WTC11 (cell line): ENCODE results near the gene PDGFRA. TPM values are rescaled to one million over a fixed set of nuclear protein-coding genes. Genes with fewer than 3 reads are reported as not detected.

ENCODE experiments used
- ATAC-seq: fragments of 200-7000 bp; cut with Tn5 transposase; 2 replicates; pipeline ENCODE4 v1.10.0; 2021; ENCODE audit warnings: mild to moderate bottlenecking, moderate library complexity
- CTCF ChIA-PET: fragments of 300-600 bp; sonication (Branson Sonifier 250); formaldehyde crosslinking; loops from one replicate; lab custom pipeline; 2021; ENCODE audit warnings: antibody characterized with exemption; lab: Charles Lee
- POLR2A ChIA-PET: fragments of 350-600 bp; sonication (Branson Sonifier 250); formaldehyde crosslinking; loops from one replicate; lab custom pipeline; 2021; ENCODE audit warnings: antibody characterized with exemption; lab: Charles Lee
- DNase-seq: peaks from one replicate; pipeline ENCODE4 v3.0.0; 2021; ENCODE audit warnings: low spot score
- H3K27ac Mint-ChIP-seq: 2 replicates; pipeline ENCODE4 v1.8.0; 2021; ENCODE audit warnings: mixed read lengths
- H3K27me3 Mint-ChIP-seq: 2 replicates; pipeline ENCODE4 v1.8.0; 2021; ENCODE audit warnings: low read depth, mild to moderate bottlenecking, moderate library complexity, mixed read lengths
- H3K36me3 Mint-ChIP-seq: 2 replicates; pipeline ENCODE4 v1.8.0; 2021; ENCODE audit warnings: mixed read lengths
- H3K4me1 Mint-ChIP-seq: 2 replicates; pipeline ENCODE4 v1.8.0; 2022; ENCODE audit warnings: mixed read lengths
- H3K4me3 Mint-ChIP-seq: 2 replicates; pipeline ENCODE4 v1.8.0; 2021; ENCODE audit warnings: mild to moderate bottlenecking, moderate library complexity, mixed read lengths
- H3K9me3 Mint-ChIP-seq: 2 replicates; pipeline ENCODE4 v1.8.0; 2021; ENCODE audit warnings: mixed read lengths
- ATF1 ChIP-seq: sonication (generic); formaldehyde crosslinking; IDR thresholded peaks from 2 replicates; pipeline ENCODE4 v1.8.1; 2023; ENCODE audit warnings: mild to moderate bottlenecking, moderate library complexity, missing genetic modification reagents
- CREM ChIP-seq: sonication (generic); formaldehyde crosslinking; IDR thresholded peaks from 2 replicates; pipeline ENCODE4 v1.8.1; 2022; ENCODE audit warnings: mild to moderate bottlenecking, missing genetic modification reagents, moderate library complexity
- E2F4 ChIP-seq: sonication (generic); formaldehyde crosslinking; IDR thresholded peaks from 2 replicates; pipeline ENCODE4 v1.8.1; 2022; ENCODE audit warnings: low read depth, mild to moderate bottlenecking, moderate library complexity, missing genetic modification reagents, borderline replicate concordance
- EMX1 ChIP-seq: fragments of 250-450 bp; sonication (Bioruptor Pico); IDR thresholded peaks from 2 replicates; pipeline ENCODE4 v1.8.0; 2021; ENCODE audit warnings: mild to moderate bottlenecking
- ERG ChIP-seq: fragments of 250-450 bp; sonication (Bioruptor Pico); IDR thresholded peaks from 2 replicates; pipeline ENCODE4 v1.8.0; 2021; ENCODE audit warnings: mild to moderate bottlenecking
- ETV6 ChIP-seq: sonication (generic); formaldehyde crosslinking; IDR thresholded peaks from 2 replicates; pipeline ENCODE4 v1.8.1; 2022; ENCODE audit warnings: mild to moderate bottlenecking, missing genetic modification reagents
- FOXP1 ChIP-seq: sonication (generic); formaldehyde crosslinking; IDR thresholded peaks from 2 replicates; pipeline ENCODE4 v1.8.0; 2022; ENCODE audit warnings: missing genetic modification reagents, mild to moderate bottlenecking, moderate library complexity, borderline replicate concordance
- FOXP4 ChIP-seq: sonication (generic); formaldehyde crosslinking; IDR thresholded peaks from 2 replicates; pipeline ENCODE4 v1.8.0; 2022; ENCODE audit warnings: mild to moderate bottlenecking, missing genetic modification reagents
- GTF2I ChIP-seq: fragments of 250-450 bp; sonication (Bioruptor Pico); conservative IDR thresholded peaks from 2 replicates; pipeline ENCODE4 v1.4.0; 2021; ENCODE audit warnings: mild to moderate bottlenecking
- IRF1 ChIP-seq: sonication (generic); formaldehyde crosslinking; IDR thresholded peaks from 2 replicates; pipeline ENCODE4 v1.8.0; 2023; ENCODE audit warnings: missing genetic modification reagents
- MLX ChIP-seq: sonication (generic); formaldehyde crosslinking; IDR thresholded peaks from 2 replicates; pipeline ENCODE4 v1.8.1; 2023; ENCODE audit warnings: mild to moderate bottlenecking, missing genetic modification reagents, moderate library complexity
- MXD4 ChIP-seq: fragments of 250-450 bp; sonication (Bioruptor Pico); IDR thresholded peaks from 2 replicates; pipeline ENCODE4 v1.8.0; 2021; ENCODE audit warnings: mild to moderate bottlenecking, moderate library complexity, borderline replicate concordance
- NFATC4 ChIP-seq: fragments of 250-450 bp; sonication (Bioruptor Pico); IDR thresholded peaks from 2 replicates; pipeline ENCODE4 v1.9.0; 2021; ENCODE audit warnings: mild to moderate bottlenecking
- NFE2L1 ChIP-seq: sonication (generic); formaldehyde crosslinking; IDR thresholded peaks from 2 replicates; pipeline ENCODE4 v1.8.1; 2023; ENCODE audit warnings: missing genetic modification reagents
- OVOL2 ChIP-seq: fragments of 250-450 bp; sonication (Bioruptor Pico); IDR thresholded peaks from 2 replicates; pipeline ENCODE4 v1.9.0; 2021; ENCODE audit warnings: mild to moderate bottlenecking, borderline replicate concordance
- RORB ChIP-seq: fragments of 250-450 bp; sonication (Bioruptor Pico); IDR thresholded peaks from 2 replicates; pipeline ENCODE4 v1.9.0; 2021; ENCODE audit warnings: mild to moderate bottlenecking
- STAT6 ChIP-seq: sonication (generic); formaldehyde crosslinking; conservative IDR thresholded peaks from 2 replicates; pipeline ENCODE4 v1.8.1; 2023; ENCODE audit warnings: mild to moderate bottlenecking, low read depth, missing genetic modification reagents, moderate library complexity
- TCF7 ChIP-seq: sonication (generic); formaldehyde crosslinking; IDR thresholded peaks from 2 replicates; pipeline ENCODE4 v1.8.0; 2022; ENCODE audit warnings: mild to moderate bottlenecking, low read depth, missing genetic modification reagents, moderate library complexity
- ZMAT4 ChIP-seq: fragments of 250-450 bp; sonication (Bioruptor Pico); IDR thresholded peaks from 2 replicates; pipeline ENCODE4 v1.9.0; 2021; ENCODE audit warnings: mild to moderate bottlenecking
- ZNF263 ChIP-seq: sonication (generic); formaldehyde crosslinking; IDR thresholded peaks from 2 replicates; pipeline ENCODE4 v1.8.1; 2022; ENCODE audit warnings: low read depth, mild to moderate bottlenecking, moderate library complexity, missing genetic modification reagents
- ZNF396 ChIP-seq: fragments of 250-450 bp; sonication (Bioruptor Pico); IDR thresholded peaks from 2 replicates; pipeline ENCODE4 v1.8.0; 2021; ENCODE audit warnings: mild to moderate bottlenecking, moderate library complexity, borderline replicate concordance
- ZNF416 ChIP-seq: fragments of 250-450 bp; sonication (Bioruptor Pico); IDR thresholded peaks from 2 replicates; pipeline ENCODE4 v1.9.0; 2021; ENCODE audit warnings: mild to moderate bottlenecking, inconsistent platforms
- ZSCAN18 ChIP-seq: fragments of 250-450 bp; sonication (Bioruptor Pico); IDR thresholded peaks from 2 replicates; pipeline ENCODE4 v2.1.2; 2022; ENCODE audit warnings: mild to moderate bottlenecking, moderate library complexity
- total RNA-seq: library from RNA; stranded (reverse); gene quantifications from 3 replicates; pipeline ENCODE4 v1.2.3, GENCODE V29; 2021

Gene PDGFRA
- total RNA-seq, 1 experiment from 2014 or later = 3.3 TPM

GRCh38 chr4:54189140-54189539 lies 40.0 kb upstream of the PDGFRA start:
- no peaks in the 10 kb centered on the region for H3K27me3 Mint-ChIP-seq
- no peak for TF ChIP-seq ZNF396 (CRISPR knock-in tag)
- TF ChIP-seq ZNF263 (CRISPR knock-in tag) = no peak
- no peak for TF ChIP-seq CREM (CRISPR knock-in tag)
- TF ChIP-seq FOXP1 (CRISPR knock-in tag) = no peak
- no peak for TF ChIP-seq ZSCAN18 (CRISPR knock-in tag)
- no peak for TF ChIP-seq OVOL2 (CRISPR knock-in tag)
- TF ChIP-seq NFATC4 (CRISPR knock-in tag) = no peak
- TF ChIP-seq MXD4 (CRISPR knock-in tag) = no peak
- TF ChIP-seq TCF7 (CRISPR knock-in tag) = no peak
- TF ChIP-seq FOXP4 (CRISPR knock-in tag) = no peak
- TF ChIP-seq ZMAT4 = no peak
- TF ChIP-seq ERG (CRISPR knock-in tag) = no peak
- TF ChIP-seq ETV6 (CRISPR knock-in tag) = no peak
- no peak for TF ChIP-seq GTF2I
- TF ChIP-seq IRF1 (CRISPR knock-in tag) = no peak
- TF ChIP-seq, all 79 proteins: peak for 0
- H3K27ac Mint-ChIP-seq = no peak overlapping the region
- POLR2A ChIA-PET = no interaction called here
- no peaks in the 10 kb centered on the region for H3K4me1 Mint-ChIP-seq
- peaks cover 14% of the 10 kb centered on the region for H3K9me3 Mint-ChIP-seq
- no peak for ATAC-seq
- H3K36me3 Mint-ChIP-seq = peaks cover 8% of the 10 kb centered on the region
- CTCF ChIA-PET = interaction anchor here (0.8 to 1.2 kb wide), 2 partner anchors 28 to 44 kb away, joined by 3 read pairs; no protein-coding TSS in a partner anchor
- no peak for DNase-seq
- no peak overlapping the region for H3K4me3 Mint-ChIP-seq

GRCh38 chr4:54192811-54193210 lies 36.3 kb upstream of the PDGFRA start:
- peak; percentile 32 for DNase-seq

More at GRCh38 chr4:54192811-54193210, 36.3 kb upstream of the PDGFRA start:
- no peaks in the 10 kb centered on the region; the same call in 1 of the 2 replicates for H3K27me3 Mint-ChIP-seq
- TF ChIP-seq RORB (CRISPR knock-in tag) (no peak), STAT6 (CRISPR knock-in tag) (no peak), ATF1 (CRISPR knock-in tag) (no peak), NFE2L1 (CRISPR knock-in tag) (no peak), EMX1 (CRISPR knock-in tag) (no peak), MLX (CRISPR knock-in tag) (no peak), E2F4 (no peak), ZNF416 (CRISPR knock-in tag) (no peak)
- CTCF ChIA-PET = no interaction called here
- POLR2A ChIA-PET = no interaction called here
- H3K4me1 Mint-ChIP-seq = peaks cover 10% of the 10 kb centered on the region
- peaks cover 8% of the 10 kb centered on the region for H3K36me3 Mint-ChIP-seq
- H3K4me3 Mint-ChIP-seq = no peak overlapping the region
- ATAC-seq = 0 out of 2 replicates have a peak, but pooled peaks have one; percentile 30
- peaks cover 14% of the 10 kb centered on the region for H3K9me3 Mint-ChIP-seq
- no peak overlapping the region for H3K27ac Mint-ChIP-seq
